ENCODE data around the gene PNLIPRP2. TPM values are rescaled to one million over a fixed set of nuclear protein-coding genes. Genes with fewer than 3 reads are reported as not detected.

Gene PNLIPRP2
- total RNA-seq, 1 experiment from 2014 or later: not detected

- CTCF ChIA-PET: no interaction called here
- Mint-ChIP-seq H3K9me3 (ENCODE audit: low read depth, unreplicated experiment) (peaks cover 3% of the 10 kb centered on the region), H3K36me3 (ENCODE audit: insufficient read depth, unreplicated experiment) (no peaks in the 10 kb centered on the region), H3K4me1 (ENCODE audit: low read depth, unreplicated experiment) (no peaks in the 10 kb centered on the region), H3K4me3 (ENCODE audit: low read depth, unreplicated experiment) (no peak overlapping the region), H3K27me3 (ENCODE audit: unreplicated experiment) (peaks cover 20% of the 10 kb centered on the region), H3K27ac (ENCODE audit: unreplicated experiment) (no peak overlapping the region)
- BruUV-seq (replicated peaks): no TSS peak
- TF ChIP-seq CTCF (IDR thresholded peaks at IDR 0.05; ENCODE audit: unreplicated experiment): no peak
- no peak for DNase-seq
- intact Hi-C loops (cut with micrococcal nuclease; ENCODE audit: unreplicated experiment): no loop called here
These were observed 25.7 kb downstream of the PNLIPRP2 start for GRCh38 chr10:116646502-116646901.

GRCh38 chr10:116648903-116649302 lies 28.1 kb downstream of the PNLIPRP2 start:
- peaks cover 7% of the 10 kb centered on the region for H3K9me3 Mint-ChIP-seq (ENCODE audit: low read depth, unreplicated experiment)
- peaks cover 27% of the 10 kb centered on the region for H3K27me3 Mint-ChIP-seq (ENCODE audit: unreplicated experiment)
- DNase-seq: no peak
- H3K36me3 Mint-ChIP-seq (ENCODE audit: insufficient read depth, unreplicated experiment): no peaks in the 10 kb centered on the region
- TF ChIP-seq CTCF (IDR thresholded peaks at IDR 0.05; ENCODE audit: unreplicated experiment): no peak
- BruUV-seq (replicated peaks): no TSS peak
- H3K4me3 Mint-ChIP-seq (ENCODE audit: low read depth, unreplicated experiment): no peak overlapping the region
- intact Hi-C loops (cut with micrococcal nuclease; ENCODE audit: unreplicated experiment): no loop called here
- CTCF ChIA-PET: no interaction called here
- H3K27ac Mint-ChIP-seq (ENCODE audit: unreplicated experiment): no peak overlapping the region
- H3K4me1 Mint-ChIP-seq (ENCODE audit: low read depth, unreplicated experiment): no peaks in the 10 kb centered on the region

GRCh38 chr10:116653885-116654284 lies 33.1 kb downstream of the PNLIPRP2 start:
- CTCF ChIA-PET: no interaction called here

GRCh38 chr10:116654816-116655215 lies 34.1 kb downstream of the PNLIPRP2 start:
- no peak for DNase-seq
- TF ChIP-seq CTCF (IDR thresholded peaks at IDR 0.05; ENCODE audit: unreplicated experiment): no peak
- CTCF ChIA-PET: interaction anchor here (0.6 kb wide), 2 partner anchors 20 to 27 kb away, joined by 3 to 7 read pairs; no protein-coding TSS in a partner anchor
- Mint-ChIP-seq H3K9me3 (ENCODE audit: low read depth, unreplicated experiment) (peaks cover 7% of the 10 kb centered on the region), H3K36me3 (ENCODE audit: insufficient read depth, unreplicated experiment) (no peaks in the 10 kb centered on the region), H3K4me1 (ENCODE audit: low read depth, unreplicated experiment) (no peaks in the 10 kb centered on the region), H3K4me3 (ENCODE audit: low read depth, unreplicated experiment) (no peak overlapping the region), H3K27me3 (ENCODE audit: unreplicated experiment) (peaks cover 28% of the 10 kb centered on the region), H3K27ac (ENCODE audit: unreplicated experiment) (no peak overlapping the region)
- no TSS peak for BruUV-seq (replicated peaks)
- intact Hi-C loops (cut with micrococcal nuclease; ENCODE audit: unreplicated experiment): no loop called here

More at GRCh38 chr10:116653885-116654284, 33.1 kb downstream of the PNLIPRP2 start:
- Mint-ChIP-seq H3K4me3 (ENCODE audit: low read depth, unreplicated experiment) (no peak overlapping the region), H3K9me3 (ENCODE audit: low read depth, unreplicated experiment) (peaks cover 7% of the 10 kb centered on the region), H3K36me3 (ENCODE audit: insufficient read depth, unreplicated experiment) (no peaks in the 10 kb centered on the region), H3K27ac (ENCODE audit: unreplicated experiment) (no peak overlapping the region), H3K4me1 (ENCODE audit: low read depth, unreplicated experiment) (no peaks in the 10 kb centered on the region), H3K27me3 (ENCODE audit: unreplicated experiment) (peaks cover 28% of the 10 kb centered on the region)
- no peak for TF ChIP-seq CTCF (IDR thresholded peaks at IDR 0.05; ENCODE audit: unreplicated experiment)
- no TSS peak for BruUV-seq (replicated peaks)
- no peak for DNase-seq
- intact Hi-C loops (cut with micrococcal nuclease; ENCODE audit: unreplicated experiment): no loop called here

All from Calu3 (cell line).